Suprapubic skin (tissue), 4 donors: ENCODE data around the gene LIN28B. TPM values are rescaled to one million over a fixed set of nuclear protein-coding genes. Genes with fewer than 3 reads are reported as not detected.

Experiments used
- DNase-seq, 2 donors: peaks; one replicate each; pipeline ENCODE4 v3.0.0-alpha.2; 2019; ENCODE audit warnings: low spot score in 2 of 2
- H3K27ac ChIP-seq: fragments of 200-600 bp; sonication (generic); one replicate; pipeline ENCODE4 v1.5.1; 2019
- H3K27me3 ChIP-seq: fragments of 200-600 bp; sonication (generic); one replicate; pipeline ENCODE4 v1.5.1; 2019
- H3K36me3 ChIP-seq: fragments of 200-600 bp; sonication (generic); one replicate; pipeline ENCODE4 v1.5.1; 2019
- H3K4me1 ChIP-seq: fragments of 200-600 bp; sonication (generic); one replicate; pipeline ENCODE4 v1.5.1; 2019
- H3K4me3 ChIP-seq: fragments of 200-600 bp; sonication (generic); one replicate; pipeline ENCODE4 v1.5.1; 2019; ENCODE audit warnings: mild to moderate bottlenecking
- H3K9me3 ChIP-seq: fragments of 200-600 bp; sonication (generic); one replicate; pipeline ENCODE4 v1.5.1; 2019
- CTCF ChIP-seq, 2 donors: fragments of 200-600 bp in 1 of 2; fragments of 450-650 bp in 1 of 2; sonication (generic) in 1 of 2; IDR thresholded peaks; one replicate each; pipeline ENCODE4 v1.5.1; 2016 to 2019; ENCODE audit warnings: antibody characterized with exemption in 2 of 2, mild to moderate bottlenecking in 1 of 2, moderate library complexity in 1 of 2
- EP300 ChIP-seq: sonication (generic); formaldehyde crosslinking; IDR thresholded peaks from one replicate; pipeline ENCODE4 v1.6.1; 2017; ENCODE audit warnings: antibody characterized with exemption
- POLR2A ChIP-seq, 2 donors: fragments of 450-650 bp; IDR thresholded peaks; one replicate each; pipeline ENCODE4 v1.6.1; 2017; ENCODE audit warnings: antibody characterized with exemption in 2 of 2, mild to moderate bottlenecking in 2 of 2, moderate library complexity in 2 of 2
- POLR2AphosphoS5 ChIP-seq, 3 donors: sonication (generic); formaldehyde crosslinking; IDR thresholded peaks; one replicate each; pipeline ENCODE4 v1.6.1; 2017; ENCODE audit warnings: antibody characterized with exemption in 3 of 3
- WGBS: methylation state at CpG from one replicate; pipeline ENCODE4 v1.1.5; 2018; 5-methylcytosine and 5-hydroxymethylcytosine counted together
- total RNA-seq, 4 donors: library from RNA; depleted of rRNA; stranded (reverse); fragments of >200 nt; gene quantifications; one replicate each; pipeline ENCODE4 v1.1.0, GENCODE V29; 2016

LIN28B gene
- total RNA-seq, 4 donors from 2014 or later = not detected

DNA sequence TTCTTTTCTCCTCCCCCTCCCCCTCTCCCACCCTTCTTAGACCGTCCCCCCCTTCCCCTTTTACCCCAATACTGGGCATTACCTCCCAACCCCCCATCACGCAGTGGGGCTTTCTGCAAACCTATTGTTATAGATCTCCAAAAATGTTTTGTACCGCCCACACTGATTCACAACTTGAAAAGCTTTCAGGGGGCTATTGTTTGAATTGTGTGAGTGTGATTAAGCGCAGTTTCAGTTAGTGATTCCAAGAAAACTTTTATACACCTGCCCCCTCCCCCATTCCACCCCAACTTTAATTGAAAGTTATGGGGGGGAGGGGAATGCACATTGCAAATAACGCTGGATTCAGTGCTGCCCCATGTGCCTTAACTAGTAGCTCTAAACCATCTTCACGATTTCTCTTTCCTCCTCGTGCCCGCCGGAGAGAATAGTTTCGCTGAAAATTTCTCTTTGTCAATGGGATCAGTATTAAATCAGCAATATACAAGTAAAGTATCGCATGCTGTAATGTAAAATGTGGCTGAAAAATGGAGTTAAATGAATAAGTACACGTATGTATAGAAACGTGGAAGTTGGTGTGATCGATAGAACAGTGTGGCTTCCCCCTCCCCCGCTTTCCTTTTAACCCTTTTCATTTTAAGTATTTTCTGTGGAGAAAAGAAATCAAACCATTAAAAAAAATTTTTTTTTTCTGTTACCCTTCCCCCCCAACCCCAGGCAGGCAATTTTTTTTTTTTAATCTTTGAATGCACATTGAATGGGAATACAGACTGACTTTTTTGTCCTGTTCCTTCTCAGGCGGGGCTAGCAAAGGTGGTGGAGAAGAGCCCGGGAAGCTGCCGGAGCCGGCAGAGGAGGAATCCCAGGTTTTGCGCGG, 632 bp downstream of the LIN28B start:
- 12% methylated on average over 21 of the region's 21 CpGs for WGBS
- H3K27me3 ChIP-seq = peaks cover 75% of the 10 kb centered on the region
- TF ChIP-seq EP300 = no peak
- TF ChIP-seq POLR2AphosphoS5 (IDR thresholded peaks at IDR 0.05) = no peak
- no peak for TF ChIP-seq POLR2A (IDR thresholded peaks at IDR 0.05)
- no peak for TF ChIP-seq CTCF (IDR thresholded peaks at IDR 0.05)
- H3K4me3 ChIP-seq = no peak overlapping the region
- no peak overlapping the region for H3K27ac ChIP-seq
- H3K4me1 ChIP-seq = peaks cover 13% of the 10 kb centered on the region
- no peak for DNase-seq
- H3K36me3 ChIP-seq = no peaks in the 10 kb centered on the region
- no peaks in the 10 kb centered on the region for H3K9me3 ChIP-seq

- Histone ChIP-seq H3K4me3 (no peak overlapping the region), H3K27me3 (peaks cover 67% of the 10 kb centered on the region), H3K27ac (no peak overlapping the region), H3K36me3 (no peaks in the 10 kb centered on the region), H3K4me1 (peaks cover 13% of the 10 kb centered on the region), H3K9me3 (no peaks in the 10 kb centered on the region)
- TF ChIP-seq EP300 = no peak
- WGBS = 16% methylated on average over 19 of the region's 19 CpGs
- DNase-seq = no peak
Observed at GRCh38 chr6:104958178-104959025, 1.5 kb downstream of the LIN28B start.

DNA sequence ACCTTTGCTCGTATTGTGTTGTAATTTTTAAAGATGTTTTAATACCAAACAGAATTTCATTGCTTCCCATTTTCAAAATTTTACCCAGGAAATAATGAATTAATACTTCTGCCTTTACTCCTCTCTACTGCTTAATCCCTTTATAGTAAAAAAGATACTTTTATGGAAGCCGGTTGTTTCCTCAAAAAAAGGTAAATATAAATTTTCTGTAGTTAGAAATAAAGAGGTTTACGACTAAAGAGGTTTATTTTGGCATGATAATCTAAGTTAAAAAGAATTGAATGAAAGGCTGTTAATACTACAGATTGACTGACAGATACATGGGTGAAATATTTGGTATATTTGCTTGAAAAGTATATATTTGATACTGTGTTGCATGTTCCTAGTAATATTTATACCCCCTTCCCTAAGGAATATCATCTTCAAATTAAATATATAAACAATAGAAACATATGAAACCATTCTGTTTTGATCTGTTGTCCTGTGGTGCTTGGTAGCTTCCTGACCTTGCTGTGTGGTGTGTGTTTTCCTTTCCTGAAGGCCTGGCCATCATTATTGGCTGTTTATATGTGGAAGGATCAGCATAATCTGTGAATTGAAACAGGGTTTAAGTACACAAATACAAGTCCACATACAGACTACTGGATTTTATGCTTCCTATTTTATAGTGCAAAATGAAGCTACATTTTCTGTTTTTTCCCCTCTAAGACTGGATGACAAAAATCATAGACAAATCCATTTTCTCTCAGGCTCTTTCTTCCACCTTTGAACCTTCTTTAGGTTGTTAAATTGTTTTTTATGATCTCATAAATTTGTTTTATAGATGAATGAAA, 2.3 kb downstream of the LIN28B start:
- Histone ChIP-seq H3K9me3 (no peaks in the 10 kb centered on the region), H3K36me3 (no peaks in the 10 kb centered on the region), H3K27ac (no peak overlapping the region), H3K4me3 (no peak overlapping the region), H3K4me1 (peaks cover 13% of the 10 kb centered on the region), H3K27me3 (peaks cover 58% of the 10 kb centered on the region)
- TF ChIP-seq POLR2A (IDR thresholded peaks at IDR 0.05) (no peak), CTCF (IDR thresholded peaks at IDR 0.05) (no peak), EP300 (no peak), POLR2AphosphoS5 (IDR thresholded peaks at IDR 0.05) (no peak)
- DNase-seq = no peak
- WGBS = 53% methylated on average over 3 of the region's 3 CpGs

DNA sequence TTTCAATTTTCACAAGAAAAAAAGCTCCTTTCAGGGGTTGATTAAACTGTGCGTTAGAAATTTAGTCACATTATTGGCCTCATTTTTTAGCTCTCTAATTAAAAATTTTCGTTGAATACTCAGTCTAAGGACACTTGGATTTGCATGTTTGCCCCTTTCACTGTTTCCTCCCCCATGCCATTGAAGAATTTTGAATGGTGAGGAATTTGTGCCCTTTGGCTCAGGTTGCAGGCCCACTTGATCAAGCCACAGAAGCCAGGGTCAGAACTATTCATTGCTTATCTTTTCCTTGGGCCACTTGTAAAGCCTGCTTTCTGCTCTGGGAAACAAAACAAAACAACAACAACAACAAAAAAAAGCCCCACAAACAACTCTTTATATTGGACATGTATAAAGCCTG, 12.2 kb downstream of the LIN28B start:
- Histone ChIP-seq H3K36me3 (no peaks in the 10 kb centered on the region), H3K4me1 (no peaks in the 10 kb centered on the region), H3K9me3 (no peaks in the 10 kb centered on the region), H3K27ac (no peak overlapping the region), H3K27me3 (no peaks in the 10 kb centered on the region), H3K4me3 (no peak overlapping the region)
- TF ChIP-seq POLR2A (IDR thresholded peaks at IDR 0.05) (no peak), CTCF (IDR thresholded peaks at IDR 0.05) (no peak), EP300 (no peak), POLR2AphosphoS5 (IDR thresholded peaks at IDR 0.05) (no peak)
- WGBS = 67% methylated on average over 2 of the region's 2 CpGs
- DNase-seq = no peak

DNA sequence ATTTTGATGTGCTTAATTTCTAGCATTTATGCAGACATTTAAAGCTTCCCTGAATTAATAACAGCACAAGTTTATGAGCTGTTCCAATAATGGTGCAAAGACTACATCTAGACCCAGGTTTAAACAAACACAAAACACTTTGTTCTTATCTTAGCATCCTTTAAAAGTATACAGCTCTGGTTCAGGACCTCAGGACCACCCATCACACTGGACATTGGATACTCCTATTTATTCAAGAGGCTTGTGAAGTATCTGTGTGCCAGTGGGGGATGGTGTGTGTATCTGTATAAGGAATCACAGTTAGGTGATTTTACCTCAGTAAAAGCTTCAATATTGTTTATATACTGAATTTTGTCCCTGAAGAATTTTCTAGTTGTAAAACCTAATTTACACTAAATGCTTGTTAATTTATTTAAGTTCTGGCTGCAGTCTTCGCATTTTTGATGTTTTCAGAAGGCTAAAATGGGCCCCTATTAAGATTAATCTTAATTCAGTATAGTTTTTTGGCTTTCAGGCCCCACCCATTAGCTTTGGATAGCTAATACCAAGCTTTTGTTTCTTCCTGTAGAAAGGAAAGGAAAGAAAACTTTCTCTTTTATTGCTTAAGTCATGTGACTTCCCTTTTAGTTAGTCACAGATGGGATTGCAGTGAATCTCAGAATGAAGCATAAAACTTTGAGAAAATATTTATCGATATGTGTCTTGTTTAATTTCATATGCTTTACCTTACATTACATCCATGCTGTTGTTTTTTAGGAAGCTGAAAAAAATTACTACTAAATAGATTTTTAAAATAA, 13.1 kb downstream of the LIN28B start:
- WGBS = 81% methylated on average over 2 of the region's 2 CpGs
- Histone ChIP-seq H3K9me3 (no peaks in the 10 kb centered on the region), H3K4me3 (no peak overlapping the region), H3K4me1 (no peaks in the 10 kb centered on the region), H3K27me3 (no peaks in the 10 kb centered on the region), H3K36me3 (no peaks in the 10 kb centered on the region), H3K27ac (no peak overlapping the region)
- TF ChIP-seq POLR2AphosphoS5 (IDR thresholded peaks at IDR 0.05) (no peak), POLR2A (IDR thresholded peaks at IDR 0.05) (no peak), CTCF (IDR thresholded peaks at IDR 0.05) (no peak), EP300 (no peak)
- no peak for DNase-seq
